ENCODE results near the gene ARHGEF9.

DNA sequence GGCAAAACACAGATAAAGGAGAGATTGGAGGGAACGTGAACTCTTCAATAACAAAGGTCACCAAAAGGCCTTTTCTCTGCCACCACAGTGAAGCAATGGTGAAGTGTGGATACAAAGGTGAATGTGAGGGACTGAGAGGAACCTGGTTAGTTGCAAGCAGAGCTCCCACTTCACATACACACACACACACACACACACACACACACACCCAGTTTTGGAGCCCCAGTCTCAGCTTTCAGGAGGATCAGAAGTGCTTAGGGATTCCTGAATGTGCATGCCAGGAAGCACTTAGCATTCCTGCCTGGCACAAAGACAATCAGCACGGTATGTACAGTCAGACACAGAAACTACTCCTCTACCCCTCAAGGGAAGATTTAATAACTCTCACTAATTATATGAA, 71.5 kb downstream of the ARHGEF9 start:
- TF ChIP-seq, protein P1, sequence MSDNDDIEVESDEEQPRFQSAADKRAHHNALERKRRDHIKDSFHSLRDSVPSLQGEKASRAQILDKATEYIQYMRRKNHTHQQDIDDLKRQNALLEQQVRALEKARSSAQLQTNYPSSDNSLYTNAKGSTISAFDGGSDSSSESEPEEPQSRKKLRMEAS (IDR thresholded peaks at IDR 0.05): no peak
- TF ChIP-seq POLR2A (IDR thresholded peaks at IDR 0.05; ENCODE audit: control extremely low read depth in 1 of 2, low read depth in 2 of 2, low read length in 2 of 2): no peak
- TF ChIP-seq, protein P2, sequence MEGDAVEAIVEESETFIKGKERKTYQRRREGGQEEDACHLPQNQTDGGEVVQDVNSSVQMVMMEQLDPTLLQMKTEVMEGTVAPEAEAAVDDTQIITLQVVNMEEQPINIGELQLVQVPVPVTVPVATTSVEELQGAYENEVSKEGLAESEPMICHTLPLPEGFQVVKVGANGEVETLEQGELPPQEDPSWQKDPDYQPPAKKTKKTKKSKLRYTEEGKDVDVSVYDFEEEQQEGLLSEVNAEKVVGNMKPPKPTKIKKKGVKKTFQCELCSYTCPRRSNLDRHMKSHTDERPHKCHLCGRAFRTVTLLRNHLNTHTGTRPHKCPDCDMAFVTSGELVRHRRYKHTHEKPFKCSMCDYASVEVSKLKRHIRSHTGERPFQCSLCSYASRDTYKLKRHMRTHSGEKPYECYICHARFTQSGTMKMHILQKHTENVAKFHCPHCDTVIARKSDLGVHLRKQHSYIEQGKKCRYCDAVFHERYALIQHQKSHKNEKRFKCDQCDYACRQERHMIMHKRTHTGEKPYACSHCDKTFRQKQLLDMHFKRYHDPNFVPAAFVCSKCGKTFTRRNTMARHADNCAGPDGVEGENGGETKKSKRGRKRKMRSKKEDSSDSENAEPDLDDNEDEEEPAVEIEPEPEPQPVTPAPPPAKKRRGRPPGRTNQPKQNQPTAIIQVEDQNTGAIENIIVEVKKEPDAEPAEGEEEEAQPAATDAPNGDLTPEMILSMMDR (IDR thresholded peaks at IDR 0.05; ENCODE audit: control extremely low read depth in 1 of 3, insufficient read depth in 1 of 3, low read depth in 1 of 3, low read length in 3 of 3): no peak
